Skeletal muscle satellite cell (primary cell): ENCODE results near the gene MB21D2.

Source experiments
- H3K27me3 ChIP-seq: 2 replicates; pipeline ENCODE4 v1.7.0; 2013; ENCODE audit warnings: low read length; ENCODE audit not compliant: control insufficient read depth, insufficient read depth
- H3K36me3 ChIP-seq: 2 replicates; pipeline ENCODE4 v1.7.0; 2013; ENCODE audit warnings: mild to moderate bottlenecking, control low read depth, low read length; ENCODE audit not compliant: insufficient read depth
- H3K4me1 ChIP-seq: 2 replicates; pipeline ENCODE4 v1.7.0; 2013; ENCODE audit warnings: low read length; ENCODE audit not compliant: control insufficient read depth, insufficient read depth
- H3K4me2 ChIP-seq: 2 replicates; pipeline ENCODE4 v1.7.0; 2013; ENCODE audit warnings: mild to moderate bottlenecking, low read length
- H3K4me3 ChIP-seq: 2 replicates; pipeline ENCODE4 v1.7.0; 2013; ENCODE audit warnings: low read length
- H3K9ac ChIP-seq: 2 replicates; pipeline ENCODE4 v1.7.0; 2013; ENCODE audit warnings: mild to moderate bottlenecking, low read depth, low read length, moderate library complexity
- H3K9me3 ChIP-seq: replicated peaks from 2 replicates; pipeline ENCODE4 v1.7.0; 2013; ENCODE audit warnings: mild to moderate bottlenecking, control low read depth, low read length

The MB21D2 gene

GRCh38 chr3:192867645-192868044 lies 50.0 kb downstream of the MB21D2 start:
- H3K36me3 ChIP-seq = no peaks in the 10 kb centered on the region
- no peak overlapping the region for H3K4me2 ChIP-seq
- H3K27me3 ChIP-seq = no peaks in the 10 kb centered on the region
- peaks cover 16% of the 10 kb centered on the region for H3K4me1 ChIP-seq
- H3K9me3 ChIP-seq = no peaks in the 10 kb centered on the region
- H3K9ac ChIP-seq = no peak overlapping the region
- H3K4me3 ChIP-seq = no peak overlapping the region

- Histone ChIP-seq H3K9ac (no peak overlapping the region), H3K4me1 (peaks cover 16% of the 10 kb centered on the region), H3K4me2 (no peak overlapping the region), H3K4me3 (no peak overlapping the region), H3K36me3 (no peaks in the 10 kb centered on the region), H3K9me3 (no peaks in the 10 kb centered on the region), H3K27me3 (no peaks in the 10 kb centered on the region)
Observed at GRCh38 chr3:192866804-192867203, 50.9 kb downstream of the MB21D2 start.

DNA sequence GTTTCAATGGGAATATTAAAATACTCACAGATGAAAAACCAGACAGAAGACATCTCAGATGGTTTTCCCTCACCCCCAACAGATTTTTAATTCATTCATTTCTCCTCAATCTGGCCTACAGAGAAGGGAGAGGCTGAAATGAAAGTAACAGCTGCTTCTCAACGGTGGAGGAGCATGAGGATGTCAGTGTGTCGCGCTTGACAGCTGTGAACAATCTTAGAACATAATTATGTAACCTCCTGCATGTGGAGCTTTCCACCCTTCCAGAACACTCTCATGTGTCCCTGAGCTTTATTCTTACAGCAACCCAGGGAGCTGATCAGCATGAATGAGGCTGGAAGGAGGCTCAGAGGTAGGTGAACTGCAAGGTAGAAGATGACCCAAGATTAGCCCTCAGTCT lies 52.7 kb downstream of the MB21D2 start:
- H3K9ac ChIP-seq = no peak overlapping the region
- no peaks in the 10 kb centered on the region for H3K36me3 ChIP-seq
- H3K4me2 ChIP-seq = peak overlapping the region; percentile 51
- H3K27me3 ChIP-seq = no peaks in the 10 kb centered on the region
- H3K9me3 ChIP-seq = no peaks in the 10 kb centered on the region
- H3K4me1 ChIP-seq = peaks cover 14% of the 10 kb centered on the region
- H3K4me3 ChIP-seq = no peak overlapping the region

- Histone ChIP-seq H3K9me3 (no peaks in the 10 kb centered on the region), H3K27me3 (no peaks in the 10 kb centered on the region), H3K4me1 (peaks cover 5% of the 10 kb centered on the region), H3K4me2 (no peak overlapping the region), H3K9ac (no peak overlapping the region), H3K4me3 (no peak overlapping the region), H3K36me3 (no peaks in the 10 kb centered on the region)
Observed at GRCh38 chr3:192863091-192863420, 54.6 kb downstream of the MB21D2 start.

DNA sequence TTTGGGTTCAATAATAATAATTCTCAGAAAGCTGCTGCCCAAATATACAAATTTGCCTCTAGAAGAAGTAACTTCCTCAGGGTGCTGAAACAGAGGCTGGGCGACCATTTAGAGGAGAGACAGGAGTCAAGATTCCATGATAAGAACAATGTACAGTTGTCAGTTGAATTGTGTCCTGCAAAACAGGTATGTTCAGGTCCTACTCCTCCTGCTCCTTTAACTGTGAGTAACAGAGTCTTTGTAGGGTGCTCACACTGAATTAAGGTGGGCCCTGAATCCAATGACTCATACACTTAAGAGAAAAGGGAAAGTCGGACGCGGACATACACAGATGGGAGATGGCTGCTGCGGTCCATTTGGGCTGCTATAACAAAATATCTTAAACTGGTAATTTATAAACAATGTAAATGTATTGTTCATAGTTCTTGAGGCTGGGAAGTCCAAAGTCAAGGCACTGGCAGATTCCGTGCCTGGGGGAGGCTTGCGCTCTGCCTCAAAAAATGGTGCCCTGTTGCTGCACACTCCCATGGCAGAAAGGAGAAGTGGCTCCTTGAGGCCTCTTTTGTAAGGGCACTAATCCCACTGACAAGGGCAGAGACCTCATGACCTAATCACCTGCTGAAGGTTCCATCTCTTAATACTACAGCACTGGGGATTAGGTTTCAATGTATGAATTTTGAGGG lies 55.1 kb downstream of the MB21D2 start:
- H3K4me3 ChIP-seq = no peak overlapping the region
- H3K4me2 ChIP-seq = no peak overlapping the region
- peaks cover 5% of the 10 kb centered on the region for H3K4me1 ChIP-seq
- H3K27me3 ChIP-seq = no peaks in the 10 kb centered on the region
- no peak overlapping the region for H3K9ac ChIP-seq
- H3K9me3 ChIP-seq = no peaks in the 10 kb centered on the region
- no peaks in the 10 kb centered on the region for H3K36me3 ChIP-seq

GRCh38 chr3:192861972-192862371 lies 55.7 kb downstream of the MB21D2 start:
- Histone ChIP-seq H3K9ac (no peak overlapping the region), H3K4me1 (peaks cover 5% of the 10 kb centered on the region), H3K4me3 (no peak overlapping the region), H3K9me3 (no peaks in the 10 kb centered on the region), H3K36me3 (no peaks in the 10 kb centered on the region), H3K4me2 (no peak overlapping the region), H3K27me3 (no peaks in the 10 kb centered on the region)

DNA sequence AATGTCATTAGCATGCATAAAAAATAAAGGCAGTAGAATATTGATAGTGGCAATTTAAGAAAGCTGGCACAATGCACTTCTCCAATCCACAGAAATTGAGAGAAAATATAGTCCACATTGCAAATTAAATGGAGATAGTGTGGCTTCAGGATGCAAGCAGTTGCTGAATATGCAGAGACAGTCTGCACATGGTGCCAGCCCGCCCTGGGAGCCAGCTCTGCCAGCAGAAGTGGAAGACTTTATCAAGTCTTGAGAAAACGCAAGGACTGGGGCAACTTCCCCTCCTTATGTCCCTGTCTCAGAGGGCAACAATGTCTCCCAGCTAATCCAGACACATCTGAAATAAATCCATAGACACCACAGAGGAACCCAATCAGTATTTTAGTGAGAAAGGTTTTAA lies 57.2 kb downstream of the MB21D2 start:
- H3K9ac ChIP-seq = no peak overlapping the region
- H3K4me2 ChIP-seq = no peak overlapping the region
- no peaks in the 10 kb centered on the region for H3K36me3 ChIP-seq
- peaks cover 5% of the 10 kb centered on the region for H3K4me1 ChIP-seq
- no peak overlapping the region for H3K4me3 ChIP-seq
- no peaks in the 10 kb centered on the region for H3K9me3 ChIP-seq
- no peaks in the 10 kb centered on the region for H3K27me3 ChIP-seq

- Histone ChIP-seq H3K36me3 (no peaks in the 10 kb centered on the region), H3K9me3 (peaks cover 3% of the 10 kb centered on the region), H3K4me3 (no peak overlapping the region), H3K4me1 (no peaks in the 10 kb centered on the region), H3K27me3 (no peaks in the 10 kb centered on the region), H3K9ac (no peak overlapping the region), H3K4me2 (no peak overlapping the region)
Observed at GRCh38 chr3:192858849-192859585, 58.6 kb downstream of the MB21D2 start.

DNA sequence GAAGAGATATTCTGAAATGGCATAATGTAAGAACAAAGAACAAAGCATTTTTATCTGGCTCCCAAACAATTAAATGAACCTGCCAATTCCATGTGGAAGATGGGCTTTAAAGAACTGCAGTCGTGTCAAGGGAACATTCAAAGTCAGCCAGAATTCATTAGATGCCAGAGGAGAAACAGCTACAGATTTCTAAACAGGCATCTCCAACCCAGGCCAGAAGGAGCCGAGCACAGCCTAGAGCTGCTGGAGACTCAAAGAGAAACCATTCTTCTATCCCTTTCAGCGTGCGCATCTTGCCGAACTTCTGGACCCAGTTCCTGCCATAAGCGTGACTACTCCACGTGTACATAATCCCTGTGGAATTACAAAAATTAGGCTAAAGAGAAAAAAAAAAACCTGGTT lies 60.4 kb downstream of the MB21D2 start:
- peaks cover 1% of the 10 kb centered on the region for H3K4me1 ChIP-seq
- no peak overlapping the region for H3K9ac ChIP-seq
- H3K27me3 ChIP-seq = no peaks in the 10 kb centered on the region
- no peak overlapping the region for H3K4me2 ChIP-seq
- H3K4me3 ChIP-seq = no peak overlapping the region
- H3K36me3 ChIP-seq = no peaks in the 10 kb centered on the region
- peaks cover 3% of the 10 kb centered on the region for H3K9me3 ChIP-seq

DNA sequence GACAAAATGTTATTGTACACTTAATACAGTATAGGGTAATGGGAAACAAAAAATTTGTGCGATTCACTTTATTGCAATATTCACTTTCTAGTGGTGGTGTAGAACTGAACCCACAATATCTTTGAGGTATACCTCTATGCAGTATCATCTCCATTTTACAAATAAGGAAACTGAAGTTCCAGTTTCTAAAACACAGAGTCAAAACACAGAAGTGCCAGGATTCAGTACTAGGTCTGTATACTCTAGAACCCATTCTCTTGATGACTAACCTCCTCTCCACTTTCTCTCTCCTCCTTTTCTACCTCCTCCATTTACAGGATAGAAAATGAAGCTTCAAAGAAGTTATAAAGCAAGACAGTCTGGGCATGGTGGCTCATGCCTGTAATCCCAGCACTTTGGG lies 62.2 kb downstream of the MB21D2 start:
- no peak overlapping the region for H3K4me2 ChIP-seq
- no peaks in the 10 kb centered on the region for H3K36me3 ChIP-seq
- H3K4me1 ChIP-seq = peaks cover 18% of the 10 kb centered on the region
- H3K4me3 ChIP-seq = no peak overlapping the region
- no peak overlapping the region for H3K9ac ChIP-seq
- H3K9me3 ChIP-seq = peaks cover 3% of the 10 kb centered on the region
- no peaks in the 10 kb centered on the region for H3K27me3 ChIP-seq

DNA sequence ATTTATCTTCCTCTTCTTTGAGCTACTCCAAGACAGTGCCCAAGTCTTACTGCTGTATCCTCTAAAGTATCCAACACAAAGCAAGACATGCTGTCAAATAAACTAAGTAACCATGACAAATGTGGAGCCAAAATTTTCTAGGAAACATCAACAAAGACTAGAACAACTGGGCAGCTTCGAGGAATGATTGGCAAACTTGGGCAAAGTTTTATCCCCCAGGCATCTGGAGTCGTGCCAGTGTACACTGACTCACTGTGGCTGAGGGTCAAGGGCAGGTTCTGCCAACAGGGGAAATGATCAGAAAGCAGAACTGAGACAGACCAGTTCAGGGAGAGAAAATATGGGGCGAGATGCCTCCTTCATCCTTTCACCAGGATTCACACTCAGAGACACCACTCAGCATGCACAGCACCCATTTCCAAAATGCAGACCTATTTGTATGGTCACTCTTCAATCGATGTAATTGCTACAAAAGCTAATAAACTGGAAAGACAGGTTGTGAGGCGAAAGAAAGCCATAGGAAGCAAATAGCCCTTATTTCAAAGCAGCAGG lies 65.8 kb downstream of the MB21D2 start:
- H3K4me1 ChIP-seq = peaks cover 29% of the 10 kb centered on the region
- H3K9me3 ChIP-seq = peaks cover 3% of the 10 kb centered on the region
- H3K4me2 ChIP-seq = peak overlapping the region; percentile 47
- no peak overlapping the region for H3K4me3 ChIP-seq
- H3K9ac ChIP-seq = no peak overlapping the region
- no peaks in the 10 kb centered on the region for H3K36me3 ChIP-seq
- H3K27me3 ChIP-seq = no peaks in the 10 kb centered on the region
